H1 (cell line): ENCODE measurements around the gene NME7. TPM values are rescaled to one million over a fixed set of nuclear protein-coding genes. Genes with fewer than 3 reads are reported as not detected.

Experiments
- CTCF ChIA-PET: fragments of 300-600 bp; sonication (Branson Sonifier 250); formaldehyde crosslinking; loops from one replicate; lab custom pipeline; 2021; ENCODE audit not compliant: partially characterized antibody; lab: Charles Lee
- POLR2A ChIA-PET: fragments of 300-600 bp; sonication (Branson Sonifier 250); formaldehyde crosslinking; loops from one replicate; lab custom pipeline; 2021; ENCODE audit warnings: inconsistent platforms; ENCODE audit not compliant: partially characterized antibody; lab: Charles Lee
- DNase-seq, 2 experiments: peaks; one replicate each; pipeline versions ENCODE4 v3.0.0 to v3.0.0-alpha.2; 2010 to 2022; ENCODE audit warnings: low spot score in 2 of 2, low read depth in 1 of 2, mixed read lengths in 1 of 2
- FAIRE-seq: peaks from 2 replicates; lab custom pipeline; 2011; peaks lifted over from hg19 to GRCh38; lab: Jason Lieb, UNC
- H2AFZ ChIP-seq: 2 replicates; pipeline ENCODE4 v1.8.1; 2012; ENCODE audit warnings: low read length, inconsistent platforms
- H2AK5ac ChIP-seq: 2 replicates; pipeline ENCODE4 v1.6.1; 2013; ENCODE audit warnings: low read depth, low read length
- H2BK120ac ChIP-seq: replicated peaks from 2 replicates; pipeline ENCODE3; 2013; ENCODE audit warnings: low read depth, low read length, inconsistent platforms
- H2BK12ac ChIP-seq: 2 replicates; pipeline ENCODE4 v1.6.1; 2013; ENCODE audit warnings: low read depth, low read length
- H2BK15ac ChIP-seq: 2 replicates; pipeline ENCODE4 v1.6.1; 2013; ENCODE audit warnings: low read length
- H2BK20ac ChIP-seq: 2 replicates; pipeline ENCODE4 v1.6.1; 2013; ENCODE audit warnings: low read length
- H2BK5ac ChIP-seq: 2 replicates; pipeline ENCODE4 v1.6.1; 2013; ENCODE audit warnings: low read depth, low read length
- H3K14ac ChIP-seq: 2 replicates; pipeline ENCODE4 v1.6.1; 2013; ENCODE audit warnings: inconsistent platforms; ENCODE audit not compliant: insufficient read length
- H3K18ac ChIP-seq: 2 replicates; pipeline ENCODE4 v1.6.1; 2013; ENCODE audit warnings: low read length; ENCODE audit errors: extremely low read depth
- H3K23ac ChIP-seq: 2 replicates; pipeline ENCODE4 v1.6.1; 2013; ENCODE audit warnings: inconsistent platforms; ENCODE audit not compliant: insufficient read length
- H3K23me2 ChIP-seq: 2 replicates; pipeline ENCODE4 v1.6.1; 2013; ENCODE audit warnings: low read depth, low read length
- H3K27ac ChIP-seq: 2 replicates; pipeline ENCODE4 v1.6.1; 2011; ENCODE audit warnings: low read depth, low read length, inconsistent platforms
- H3K27me3 ChIP-seq, 4 experiments: replicated peaks in 1 of 4; 1 replicate in 1 of 4; 2 replicates in 3 of 4; pipeline versions ENCODE4 v1.6.1 to v1.8.1; 2011 to 2013; ENCODE audit warnings: low read length in 3 of 4, mild to moderate bottlenecking in 3 of 4, inconsistent platforms in 2 of 4, mixed read lengths in 2 of 4, moderate library complexity in 1 of 4; ENCODE audit not compliant: control insufficient read depth in 3 of 4, insufficient read depth in 3 of 4; ENCODE audit errors: extremely low read depth in 1 of 4
- H3K36me3 ChIP-seq, 4 experiments: 2 replicates each; pipeline versions ENCODE4 v1.6.1 to v1.8.1; 2011 to 2013; ENCODE audit warnings: mild to moderate bottlenecking in 4 of 4, low read length in 3 of 4, moderate library complexity in 2 of 4, control low read depth in 1 of 4, inconsistent platforms in 1 of 4; ENCODE audit not compliant: insufficient read depth in 4 of 4, control insufficient read depth in 2 of 4
- H3K4ac ChIP-seq: replicated peaks from 2 replicates; pipeline ENCODE3; 2013; ENCODE audit warnings: low read length, low read depth, mixed read lengths, inconsistent platforms; ENCODE audit not compliant: insufficient read length
- H3K4me1 ChIP-seq, 4 experiments: replicated peaks in 1 of 4; 1 replicate in 1 of 4; 2 replicates in 3 of 4; pipeline versions ENCODE4 v1.6.1 to v1.8.1; 2011 to 2013; ENCODE audit warnings: low read length in 3 of 4, inconsistent platforms in 2 of 4, mixed read lengths in 1 of 4; ENCODE audit not compliant: insufficient read depth in 4 of 4, control insufficient read depth in 3 of 4
- H3K4me2 ChIP-seq, 2 experiments: 2 replicates each; pipeline versions ENCODE4 v1.6.1 to v1.8.1; 2011 to 2013; ENCODE audit warnings: low read depth in 2 of 2, low read length in 2 of 2, control low read depth in 1 of 2, inconsistent platforms in 1 of 2, mild to moderate bottlenecking in 1 of 2; ENCODE audit not compliant: insufficient read depth in 1 of 2
- H3K4me3 ChIP-seq, 4 experiments: fragments of 200-600, 300-600 bp in 1 of 4; sonication (generic), shearing (Covaris generic), sonication (Bioruptor Twin) in 1 of 4; 2 replicates each; pipeline versions ENCODE4 v1.5.1 to v1.8.1; 2011 to 2016; ENCODE audit warnings: low read length in 4 of 4, low read depth in 3 of 4, control low read depth in 2 of 4, inconsistent platforms in 2 of 4, mild to moderate bottlenecking in 2 of 4, mixed read lengths in 1 of 4, moderate library complexity in 1 of 4; ENCODE audit not compliant: insufficient read depth in 2 of 4; ENCODE audit errors: extremely low read depth in 1 of 4
- H3K56ac ChIP-seq: replicated peaks from 2 replicates; pipeline ENCODE3; 2013; ENCODE audit warnings: low read depth, mild to moderate bottlenecking, mixed read lengths, low read length, inconsistent platforms; ENCODE audit not compliant: insufficient read length
- H3K79me1 ChIP-seq: 2 replicates; pipeline ENCODE4 v1.6.1; 2013; ENCODE audit warnings: low read depth, low read length, control low read depth
- H3K79me2 ChIP-seq, 2 experiments: 2 replicates each; pipeline versions ENCODE4 v1.6.1 to v1.8.1; 2012 to 2013; ENCODE audit warnings: low read length in 2 of 2, mild to moderate bottlenecking in 2 of 2, inconsistent platforms in 1 of 2; ENCODE audit not compliant: insufficient read depth in 2 of 2, control insufficient read depth in 1 of 2
- H3K9ac ChIP-seq, 4 experiments: replicated peaks in 1 of 4; 1 replicate in 1 of 4; 2 replicates in 3 of 4; pipeline versions ENCODE4 v1.6.1 to v1.8.1; 2011 to 2013; ENCODE audit warnings: low read depth in 3 of 4, low read length in 3 of 4, control low read depth in 2 of 4, mild to moderate bottlenecking in 2 of 4, moderate library complexity in 2 of 4, inconsistent platforms in 1 of 4; ENCODE audit errors: extremely low read depth in 1 of 4
- H3K9me3 ChIP-seq, 2 experiments: 2 replicates each; pipeline versions ENCODE4 v1.6.1 to v1.8.1; 2012 to 2013; ENCODE audit warnings: mild to moderate bottlenecking in 2 of 2, moderate library complexity in 2 of 2, control low read depth in 1 of 2, inconsistent platforms in 1 of 2, low read depth in 1 of 2, low read length in 1 of 2, mixed read lengths in 1 of 2; ENCODE audit not compliant: insufficient read depth in 2 of 2
- H4K20me1 ChIP-seq, 2 experiments: replicated peaks in 1 of 2; 2 replicates each; pipeline versions ENCODE3 to v1.8.1; 2011 to 2013; ENCODE audit warnings: inconsistent platforms in 2 of 2, low read length in 2 of 2, mild to moderate bottlenecking in 1 of 2; ENCODE audit not compliant: insufficient read depth in 2 of 2, control insufficient read depth in 1 of 2
- H4K5ac ChIP-seq: 2 replicates; pipeline ENCODE4 v1.6.1; 2013; ENCODE audit warnings: low read length, low read depth, mixed read lengths, inconsistent platforms; ENCODE audit not compliant: insufficient read length
- H4K8ac ChIP-seq: 2 replicates; pipeline ENCODE4 v1.8.0; 2013; ENCODE audit warnings: mild to moderate bottlenecking, moderate library complexity, low read length, inconsistent platforms; ENCODE audit not compliant: insufficient read depth; ENCODE audit errors: extremely low read depth
- H4K91ac ChIP-seq: replicated peaks from 2 replicates; pipeline ENCODE3; 2013; ENCODE audit warnings: low read length, mixed read lengths, inconsistent platforms; ENCODE audit not compliant: insufficient read length
- CTBP2 ChIP-seq: IDR thresholded peaks from 2 replicates; pipeline ENCODE4 v1.7.0; 2011; ENCODE audit warnings: borderline replicate concordance, mild to moderate bottlenecking, moderate library complexity, mixed read lengths, low read length; ENCODE audit not compliant: insufficient read depth, insufficient read length
- EGR1 ChIP-seq: IDR thresholded peaks from 2 replicates; pipeline ENCODE4 v1.6.1; 2011; ENCODE audit warnings: low read depth, low read length, borderline replicate concordance
- EZH2 ChIP-seq: fragments of 200-600 bp; sonication (generic); IDR thresholded peaks from 2 replicates; pipeline ENCODE4 v1.7.1; 2012; ENCODE audit warnings: low read depth, mild to moderate bottlenecking, moderate library complexity, low read length, inconsistent platforms; ENCODE audit not compliant: severe bottlenecking
- KDM1A ChIP-seq: fragments of 200-600, 300-600 bp; sonication (generic); IDR thresholded peaks from 2 replicates; pipeline ENCODE4 v1.7.1; 2016; ENCODE audit warnings: mild to moderate bottlenecking, low read length, borderline replicate concordance
- KDM4A ChIP-seq: IDR thresholded peaks from one replicate; pipeline ENCODE4 v1.7.1; 2012; ENCODE audit warnings: low read depth, mild to moderate bottlenecking, moderate library complexity, low read length, inconsistent platforms; ENCODE audit not compliant: severe bottlenecking
- KDM5A ChIP-seq: fragments of 200-600 bp; IDR thresholded peaks from 2 replicates; pipeline ENCODE4 v1.7.1; 2012; ENCODE audit warnings: mild to moderate bottlenecking, low read length, inconsistent platforms, mixed read lengths
- SIRT6 ChIP-seq: IDR thresholded peaks from one replicate; pipeline ENCODE4 v1.7.1; 2012; ENCODE audit warnings: low read length, inconsistent platforms
- TAF7 ChIP-seq: optimal IDR thresholded peaks from 2 replicates; pipeline ENCODE3; 2011; ENCODE audit warnings: low read depth, mild to moderate bottlenecking, inconsistent platforms, low read length, moderate library complexity, borderline replicate concordance
- TCF12 ChIP-seq: IDR thresholded peaks from 2 replicates; pipeline ENCODE4 v1.6.1; 2011; ENCODE audit warnings: low read depth, mild to moderate bottlenecking, low read length
- WGBS, 2 experiments: shearing (Covaris generic) in 1 of 2; methylation state at CpG; one replicate each; pipeline versions ENCODE4 v1.1.6 to v1.1.7; 2013 to 2015; ENCODE audit warnings: low lambda C conversion rate in 2 of 2, mixed read lengths in 2 of 2, inconsistent platforms in 1 of 2, low coverage in 1 of 2, missing lambda C conversion rate in 1 of 2; ENCODE audit not compliant: insufficient replicate concordance in 2 of 2, insufficient coverage in 1 of 2, insufficient read length in 1 of 2; ENCODE audit errors: extremely low coverage in 1 of 2, missing lambda C conversion rate in 1 of 2; 5-methylcytosine and 5-hydroxymethylcytosine counted together
- polyA plus RNA-seq, 7 experiments: library from polyadenylated mRNA; depleted of rRNA in 3 of 7; stranded (reverse) in 5 of 7; unstranded in 2 of 7; fragments of >200 nt in 5 of 7; fragments of 200-250 nt in 2 of 7; gene quantifications; 1 replicate in 5 of 7; 2 replicates in 1 of 7; 4 replicates in 1 of 7; pipeline versions ENCODE4 v1.2.1 to v1.2.3, GENCODE V29; 2011 to 2013; ENCODE audit warnings: missing spikeins in 2 of 7, mixed read lengths in 2 of 7
- total RNA-seq: library from RNA; stranded (reverse); fragmentation: NEBNext Ultra II Directional; extraction: Animal tissue kit (Norgen Biotek cat#: 25700); gene quantifications from 2 replicates; pipeline ENCODE4 v1.2.1, GENCODE V29; 2021
- TF ChIP-seq, protein P1 (sequence below): IDR thresholded peaks from 2 replicates; pipeline ENCODE4 v1.6.1; 2012; ENCODE audit warnings: inconsistent platforms

Gene NME7
- total and polyA plus RNA-seq, 2 of the 8 experiments (the other 6 are each of a cell fraction or from before 2014, with no cell fraction given), result 11.6 to 28.5 TPM

- no peaks in the 10 kb centered on the region for H3K27me3 ChIP-seq
- no peak overlapping the region for H3K4me2 ChIP-seq
- no peak overlapping the region for H3K9ac ChIP-seq
- POLR2A ChIA-PET, result interaction anchor here (1.3 kb wide), 1 partner anchor 8 kb away, joined by 3 read pairs; the partner anchor contains the start of gene ATP1B1
- no peaks in the 10 kb centered on the region for H3K36me3 ChIP-seq
- H4K91ac ChIP-seq, result no peak overlapping the region
- H3K9me3 ChIP-seq, result no peaks in the 10 kb centered on the region
- no peak for DNase-seq
- H3K79me1 ChIP-seq, result no peaks in the 10 kb centered on the region
- no peak overlapping the region for H2AK5ac ChIP-seq
- no peak overlapping the region for H3K18ac ChIP-seq
- H3K56ac ChIP-seq, result no peak overlapping the region
- WGBS, 2 experiments, result 64% methylated on average over 1 of the region's 1 CpG; no CpG with 5 or more reads in 1 of the 2 experiments
- no peaks in the 10 kb centered on the region for H4K20me1 ChIP-seq
- H2BK120ac ChIP-seq, result no peak overlapping the region
- H4K8ac ChIP-seq, result no peak overlapping the region
- no peaks in the 10 kb centered on the region; a peak in 2 of 7 replicates for H3K4me1 ChIP-seq
- H4K5ac ChIP-seq, result no peak overlapping the region
- H2AFZ ChIP-seq, result no peak overlapping the region
- CTCF ChIA-PET, result interaction anchor here (0.5 kb wide), 1 partner anchor 26 kb away, joined by 3 read pairs; no protein-coding TSS in a partner anchor
- no peak overlapping the region for H3K4ac ChIP-seq
- no peak overlapping the region for H3K14ac ChIP-seq
- no peak overlapping the region for H3K27ac ChIP-seq
- no peak overlapping the region for H2BK20ac ChIP-seq
- no peaks in the 10 kb centered on the region for H3K23me2 ChIP-seq
- H2BK5ac ChIP-seq, result no peak overlapping the region
- no peak for FAIRE-seq
- no peak for TF ChIP-seq KDM4A
- TF ChIP-seq KDM5A, result no peak
- no peak for TF ChIP-seq TAF7
- TF ChIP-seq KDM1A, result no peak
- TF ChIP-seq TCF12, result no peak
- TF ChIP-seq, protein P1, sequence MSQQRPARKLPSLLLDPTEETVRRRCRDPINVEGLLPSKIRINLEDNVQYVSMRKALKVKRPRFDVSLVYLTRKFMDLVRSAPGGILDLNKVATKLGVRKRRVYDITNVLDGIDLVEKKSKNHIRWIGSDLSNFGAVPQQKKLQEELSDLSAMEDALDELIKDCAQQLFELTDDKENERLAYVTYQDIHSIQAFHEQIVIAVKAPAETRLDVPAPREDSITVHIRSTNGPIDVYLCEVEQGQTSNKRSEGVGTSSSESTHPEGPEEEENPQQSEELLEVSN, result no peak
- no peak for TF ChIP-seq EZH2
- TF ChIP-seq CTBP2, result no peak
- TF ChIP-seq EGR1, result no peak
- no peak for TF ChIP-seq SIRT6
- TF ChIP-seq, all 59 proteins: peak for 0
- Histone ChIP-seq H2BK15ac (no peak overlapping the region), H3K79me2 (no peaks in the 10 kb centered on the region), H2BK12ac (no peak overlapping the region), H3K23ac (no peak overlapping the region), H3K4me3 (no peak overlapping the region)
These were observed 269.2 kb downstream of the NME7 start for GRCh38 chr1:169098380-169098779.
